ENCODE measurements around the gene SLC25A21. TPM values are rescaled to one million over a fixed set of nuclear protein-coding genes. Genes with fewer than 3 reads are reported as not detected.

The SLC25A21 gene
- total and polyA plus RNA-seq, 4 experiments from 2014 or later: not detected

GRCh38 chr14:36746872-36747271 is 425.5 kb downstream of the SLC25A21 start:
- no peaks in the 10 kb centered on the region for H3K27me3 Mint-ChIP-seq
- intact Hi-C loops (cut with micrococcal nuclease): no loop called here
- Histone ChIP-seq H3K9me3 (ENCODE audit: control insufficient read depth in 1 of 2, low read length in 2 of 2) (no peaks in the 10 kb centered on the region), H3K4me1 (ENCODE audit: insufficient read depth, low read length) (no peaks in the 10 kb centered on the region), H3K27ac (ENCODE audit: low read depth, low read length) (no peak overlapping the region), H3K27me3 (ENCODE audit: insufficient read depth, low read length) (no peaks in the 10 kb centered on the region), H3K36me3 (ENCODE audit: insufficient read depth, low read length) (no peaks in the 10 kb centered on the region), H3K4me3 (ENCODE audit: low read length in 2 of 2) (no peak overlapping the region)
- H3K9me3 Mint-ChIP-seq: peaks cover 0 to 18% (median 6%) of the 10 kb centered on the region in 8 donors
- no peak for DNase-seq
- ChIA-PET CTCF (ENCODE audit: partially characterized antibody) (interaction anchor here (1.7 kb wide), 1 partner anchor 10 kb away, joined by 3 read pairs; no protein-coding TSS in a partner anchor), POLR2A (ENCODE audit: partially characterized antibody) (no interaction called here)
- H3K27ac Mint-ChIP-seq: no peak overlapping the region
- no peaks in the 10 kb centered on the region for H3K36me3 Mint-ChIP-seq
- no peak overlapping the region for H3K4me3 Mint-ChIP-seq
- H3K4me1 Mint-ChIP-seq: no peaks in the 10 kb centered on the region

- Mint-ChIP-seq H3K4me1 (no peaks in the 10 kb centered on the region), H3K4me3 (no peak overlapping the region), H3K27ac (no peak overlapping the region), H3K27me3 (no peaks in the 10 kb centered on the region), H3K36me3 (no peaks in the 10 kb centered on the region), H3K9me3 (peaks cover 0 to 14% (median 4%) of the 10 kb centered on the region in 8 donors)
- CTCF ChIA-PET (ENCODE audit: partially characterized antibody): no interaction called here
- POLR2A ChIA-PET (ENCODE audit: partially characterized antibody): no interaction called here
- DNase-seq: no peak
- no peaks in the 10 kb centered on the region for H3K27me3 ChIP-seq (ENCODE audit: insufficient read depth, low read length)
- H3K9me3 ChIP-seq (ENCODE audit: control insufficient read depth in 1 of 2, low read length in 2 of 2): no peaks in the 10 kb centered on the region
- no peaks in the 10 kb centered on the region for H3K4me1 ChIP-seq (ENCODE audit: insufficient read depth, low read length)
- no peak overlapping the region for H3K27ac ChIP-seq (ENCODE audit: low read depth, low read length)
- no peaks in the 10 kb centered on the region for H3K36me3 ChIP-seq (ENCODE audit: insufficient read depth, low read length)
- intact Hi-C loops (cut with micrococcal nuclease): no loop called here
- H3K4me3 ChIP-seq (ENCODE audit: low read length in 2 of 2): no peak overlapping the region
These were observed 430.5 kb downstream of the SLC25A21 start for GRCh38 chr14:36741858-36742257.

- intact Hi-C loops (cut with micrococcal nuclease): no loop called here
- Mint-ChIP-seq H3K9me3 (peaks cover 0 to 7% (median 2%) of the 10 kb centered on the region in 8 donors), H3K4me1 (no peaks in the 10 kb centered on the region), H3K36me3 (no peaks in the 10 kb centered on the region), H3K27ac (no peak overlapping the region), H3K27me3 (no peaks in the 10 kb centered on the region), H3K4me3 (no peak overlapping the region)
- no peaks in the 10 kb centered on the region for H3K36me3 ChIP-seq (ENCODE audit: insufficient read depth, low read length)
- no peaks in the 10 kb centered on the region for H3K9me3 ChIP-seq (ENCODE audit: control insufficient read depth in 1 of 2, low read length in 2 of 2)
- no peak for DNase-seq
- ChIA-PET CTCF (ENCODE audit: partially characterized antibody) (interaction anchor here (1.2 kb wide), 1 partner anchor 10 kb away, joined by 3 read pairs; no protein-coding TSS in a partner anchor), POLR2A (ENCODE audit: partially characterized antibody) (no interaction called here)
- no peaks in the 10 kb centered on the region for H3K27me3 ChIP-seq (ENCODE audit: insufficient read depth, low read length)
- H3K4me3 ChIP-seq (ENCODE audit: low read length in 2 of 2): no peak overlapping the region
- H3K4me1 ChIP-seq (ENCODE audit: insufficient read depth, low read length): no peaks in the 10 kb centered on the region
- H3K27ac ChIP-seq (ENCODE audit: low read depth, low read length): no peak overlapping the region
These were observed 434.1 kb downstream of the SLC25A21 start for GRCh38 chr14:36738269-36738668.

- Mint-ChIP-seq H3K4me3 (no peak overlapping the region), H3K27ac (no peak overlapping the region), H3K9me3 (peaks cover 0 to 3% (median 2%) of the 10 kb centered on the region in 8 donors), H3K27me3 (peaks cover 0 to 3% of the 10 kb centered on the region in 2 donors), H3K4me1 (no peaks in the 10 kb centered on the region), H3K36me3 (no peaks in the 10 kb centered on the region)
- POLR2A ChIA-PET (ENCODE audit: partially characterized antibody): no interaction called here
- DNase-seq: no peak
- H3K27ac ChIP-seq (ENCODE audit: low read depth, low read length): no peak overlapping the region
- intact Hi-C loops (cut with micrococcal nuclease): no loop called here
- no peaks in the 10 kb centered on the region for H3K36me3 ChIP-seq (ENCODE audit: insufficient read depth, low read length)
- no peaks in the 10 kb centered on the region for H3K4me1 ChIP-seq (ENCODE audit: insufficient read depth, low read length)
- CTCF ChIA-PET (ENCODE audit: partially characterized antibody): no interaction called here
- no peak overlapping the region for H3K4me3 ChIP-seq (ENCODE audit: low read length in 2 of 2)
- H3K9me3 ChIP-seq (ENCODE audit: control insufficient read depth in 1 of 2, low read length in 2 of 2): no peaks in the 10 kb centered on the region
- no peaks in the 10 kb centered on the region for H3K27me3 ChIP-seq (ENCODE audit: insufficient read depth, low read length)
These were observed 446.3 kb downstream of the SLC25A21 start for GRCh38 chr14:36726128-36726527.

GRCh38 chr14:36724162-36724561 is 448.2 kb downstream of the SLC25A21 start:
- Mint-ChIP-seq H3K4me3 (no peak overlapping the region), H3K9me3 (peaks cover 0 to 4% (median 2%) of the 10 kb centered on the region in 8 donors), H3K27me3 (peaks cover 0 to 3% of the 10 kb centered on the region in 2 donors), H3K27ac (no peak overlapping the region), H3K4me1 (no peaks in the 10 kb centered on the region), H3K36me3 (no peaks in the 10 kb centered on the region)
- H3K27ac ChIP-seq (ENCODE audit: low read depth, low read length): no peak overlapping the region
- no peaks in the 10 kb centered on the region for H3K4me1 ChIP-seq (ENCODE audit: insufficient read depth, low read length)
- no peaks in the 10 kb centered on the region for H3K27me3 ChIP-seq (ENCODE audit: insufficient read depth, low read length)
- no peak overlapping the region for H3K4me3 ChIP-seq (ENCODE audit: low read length in 2 of 2)
- intact Hi-C loops (cut with micrococcal nuclease): no loop called here
- ChIA-PET CTCF (ENCODE audit: partially characterized antibody) (no interaction called here), POLR2A (ENCODE audit: partially characterized antibody) (no interaction called here)
- no peaks in the 10 kb centered on the region for H3K36me3 ChIP-seq (ENCODE audit: insufficient read depth, low read length)
- H3K9me3 ChIP-seq (ENCODE audit: control insufficient read depth in 1 of 2, low read length in 2 of 2): no peaks in the 10 kb centered on the region
- DNase-seq: no peak

- DNase-seq: no peak
- POLR2A ChIA-PET (ENCODE audit: partially characterized antibody): no interaction called here
- Mint-ChIP-seq H3K9me3 (peaks cover 0 to 4% (median 2%) of the 10 kb centered on the region in 8 donors), H3K27me3 (peaks cover 0 to 3% of the 10 kb centered on the region in 2 donors), H3K36me3 (no peaks in the 10 kb centered on the region), H3K4me1 (no peaks in the 10 kb centered on the region), H3K4me3 (no peak overlapping the region), H3K27ac (no peak overlapping the region)
- no peaks in the 10 kb centered on the region for H3K4me1 ChIP-seq (ENCODE audit: insufficient read depth, low read length)
- no peaks in the 10 kb centered on the region for H3K36me3 ChIP-seq (ENCODE audit: insufficient read depth, low read length)
- no peaks in the 10 kb centered on the region for H3K9me3 ChIP-seq (ENCODE audit: control insufficient read depth in 1 of 2, low read length in 2 of 2)
- intact Hi-C loops (cut with micrococcal nuclease): no loop called here
- H3K27me3 ChIP-seq (ENCODE audit: insufficient read depth, low read length): no peaks in the 10 kb centered on the region
- CTCF ChIA-PET (ENCODE audit: partially characterized antibody): no interaction called here
- no peak overlapping the region for H3K4me3 ChIP-seq (ENCODE audit: low read length in 2 of 2)
- H3K27ac ChIP-seq (ENCODE audit: low read depth, low read length): no peak overlapping the region
These were observed 448.9 kb downstream of the SLC25A21 start for GRCh38 chr14:36723530-36723929.

GRCh38 chr14:36721877-36722276 is 450.5 kb downstream of the SLC25A21 start:
- Mint-ChIP-seq H3K9me3 (peaks cover 0 to 4% (median 2%) of the 10 kb centered on the region in 8 donors), H3K4me3 (no peak overlapping the region), H3K36me3 (no peaks in the 10 kb centered on the region), H3K4me1 (no peaks in the 10 kb centered on the region), H3K27ac (no peak overlapping the region), H3K27me3 (peaks cover 0 to 3% of the 10 kb centered on the region in 2 donors)
- Histone ChIP-seq H3K4me1 (ENCODE audit: insufficient read depth, low read length) (no peaks in the 10 kb centered on the region), H3K27me3 (ENCODE audit: insufficient read depth, low read length) (no peaks in the 10 kb centered on the region), H3K4me3 (ENCODE audit: low read length in 2 of 2) (no peak overlapping the region), H3K9me3 (ENCODE audit: control insufficient read depth in 1 of 2, low read length in 2 of 2) (no peaks in the 10 kb centered on the region), H3K36me3 (ENCODE audit: insufficient read depth, low read length) (no peaks in the 10 kb centered on the region), H3K27ac (ENCODE audit: low read depth, low read length) (no peak overlapping the region)
- intact Hi-C loops (cut with micrococcal nuclease): no loop called here
- POLR2A ChIA-PET (ENCODE audit: partially characterized antibody): no interaction called here
- CTCF ChIA-PET (ENCODE audit: partially characterized antibody): no interaction called here
- no peak for DNase-seq

GRCh38 chr14:36720657-36721056 is 451.7 kb downstream of the SLC25A21 start:
- Mint-ChIP-seq H3K9me3 (peaks cover 0 to 4% (median 2%) of the 10 kb centered on the region in 8 donors), H3K36me3 (no peaks in the 10 kb centered on the region), H3K27ac (no peak overlapping the region), H3K27me3 (peaks cover 0 to 3% of the 10 kb centered on the region in 2 donors), H3K4me3 (no peak overlapping the region), H3K4me1 (no peaks in the 10 kb centered on the region)
- Histone ChIP-seq H3K4me3 (ENCODE audit: low read length in 2 of 2) (no peak overlapping the region), H3K27me3 (ENCODE audit: insufficient read depth, low read length) (no peaks in the 10 kb centered on the region), H3K36me3 (ENCODE audit: insufficient read depth, low read length) (no peaks in the 10 kb centered on the region), H3K9me3 (ENCODE audit: control insufficient read depth in 1 of 2, low read length in 2 of 2) (no peaks in the 10 kb centered on the region), H3K4me1 (ENCODE audit: insufficient read depth, low read length) (no peaks in the 10 kb centered on the region), H3K27ac (ENCODE audit: low read depth, low read length) (no peak overlapping the region)
- DNase-seq: no peak
- CTCF ChIA-PET (ENCODE audit: partially characterized antibody): interaction anchor here (1.2 kb wide), 1 partner anchor 8 kb away, joined by 3 read pairs; no protein-coding TSS in a partner anchor
- intact Hi-C loops (cut with micrococcal nuclease): no loop called here
- POLR2A ChIA-PET (ENCODE audit: partially characterized antibody): no interaction called here
